Calu3 (cell line): ENCODE data around the gene CHRNG. TPM values are rescaled to one million over a fixed set of nuclear protein-coding genes. Genes with fewer than 3 reads are reported as not detected.

Experiments
- Bru-seq: library from RNA; stranded (reverse); fragments of 400-500 nt; gene quantifications from one replicate; lab custom pipeline; 2021; lab: Mats Ljungman, UMichigan
- BruChase-seq, 2 experiments: library from RNA; stranded (reverse); fragments of 400-500 nt; gene quantifications; one replicate each; lab custom pipeline; 2021; lab: Mats Ljungman, UMichigan
- BruUV-seq: library from RNA; stranded (reverse); fragments of 400-500 nt; replicated peaks from 2 replicates; lab custom pipeline; 2021; lab: Mats Ljungman, UMichigan
- CTCF ChIA-PET: fragments of 300-600 bp; sonication (Branson Sonifier 250); formaldehyde crosslinking; loops from one replicate; lab custom pipeline; 2022; ENCODE audit warnings: antibody characterized with exemption; lab: Charles Lee
- DNase-seq: peaks from one replicate; pipeline ENCODE4 v3.0.0; 2022
- H3K27ac Mint-ChIP-seq: one replicate; pipeline ENCODE4 v1.8.0; 2022; ENCODE audit warnings: mixed read lengths; ENCODE audit not compliant: unreplicated experiment
- H3K27me3 Mint-ChIP-seq: one replicate; pipeline ENCODE4 v1.8.0; 2022; ENCODE audit warnings: mixed read lengths; ENCODE audit not compliant: unreplicated experiment
- H3K36me3 Mint-ChIP-seq: one replicate; pipeline ENCODE4 v1.8.0; 2022; ENCODE audit warnings: mild to moderate bottlenecking, moderate library complexity, mixed read lengths; ENCODE audit not compliant: insufficient read depth, unreplicated experiment
- H3K4me1 Mint-ChIP-seq: one replicate; pipeline ENCODE4 v1.8.0; 2022; ENCODE audit warnings: mild to moderate bottlenecking, low read depth, mixed read lengths; ENCODE audit not compliant: unreplicated experiment
- H3K4me3 Mint-ChIP-seq: one replicate; pipeline ENCODE4 v1.8.0; 2022; ENCODE audit warnings: mild to moderate bottlenecking, low read depth, moderate library complexity, mixed read lengths; ENCODE audit not compliant: unreplicated experiment
- H3K9me3 Mint-ChIP-seq: one replicate; pipeline ENCODE4 v1.8.0; 2022; ENCODE audit warnings: low read depth, mixed read lengths; ENCODE audit not compliant: unreplicated experiment
- intact Hi-C: fragments of 100-400 bp; cut with micrococcal nuclease; formaldehyde crosslinking; loops from one replicate; pipeline ENCODE4 v1.10.0; 2022; ENCODE audit not compliant: unreplicated experiment
- long read RNA-seq: library from polyadenylated mRNA; stranded (forward); transcript quantifications from one replicate; pipeline ENCODE4 v2.0.0, GENCODE V29; 2022
- total RNA-seq: library from RNA; stranded (reverse); gene quantifications from 2 replicates; pipeline ENCODE4 v1.2.3, GENCODE V29; 2022
- TF ChIP-seq, protein P1 (sequence below): fragments of 200-600 bp; IDR thresholded peaks from one replicate; pipeline ENCODE4 v1.8.0; 2022; ENCODE audit warnings: antibody characterized with exemption; ENCODE audit not compliant: unreplicated experiment

The CHRNG gene, protein sequence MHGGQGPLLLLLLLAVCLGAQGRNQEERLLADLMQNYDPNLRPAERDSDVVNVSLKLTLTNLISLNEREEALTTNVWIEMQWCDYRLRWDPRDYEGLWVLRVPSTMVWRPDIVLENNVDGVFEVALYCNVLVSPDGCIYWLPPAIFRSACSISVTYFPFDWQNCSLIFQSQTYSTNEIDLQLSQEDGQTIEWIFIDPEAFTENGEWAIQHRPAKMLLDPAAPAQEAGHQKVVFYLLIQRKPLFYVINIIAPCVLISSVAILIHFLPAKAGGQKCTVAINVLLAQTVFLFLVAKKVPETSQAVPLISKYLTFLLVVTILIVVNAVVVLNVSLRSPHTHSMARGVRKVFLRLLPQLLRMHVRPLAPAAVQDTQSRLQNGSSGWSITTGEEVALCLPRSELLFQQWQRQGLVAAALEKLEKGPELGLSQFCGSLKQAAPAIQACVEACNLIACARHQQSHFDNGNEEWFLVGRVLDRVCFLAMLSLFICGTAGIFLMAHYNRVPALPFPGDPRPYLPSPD
- total RNA-seq (not detected in 2 replicates), Bru-seq, nascent RNA (not detected), BruChase-seq, experiment 1, labeled RNA remaining after a 6-hour chase (not detected), BruChase-seq, experiment 2, labeled RNA remaining after a 2-hour chase (not detected)
- long read RNA-seq, result 0 reads

DNA sequence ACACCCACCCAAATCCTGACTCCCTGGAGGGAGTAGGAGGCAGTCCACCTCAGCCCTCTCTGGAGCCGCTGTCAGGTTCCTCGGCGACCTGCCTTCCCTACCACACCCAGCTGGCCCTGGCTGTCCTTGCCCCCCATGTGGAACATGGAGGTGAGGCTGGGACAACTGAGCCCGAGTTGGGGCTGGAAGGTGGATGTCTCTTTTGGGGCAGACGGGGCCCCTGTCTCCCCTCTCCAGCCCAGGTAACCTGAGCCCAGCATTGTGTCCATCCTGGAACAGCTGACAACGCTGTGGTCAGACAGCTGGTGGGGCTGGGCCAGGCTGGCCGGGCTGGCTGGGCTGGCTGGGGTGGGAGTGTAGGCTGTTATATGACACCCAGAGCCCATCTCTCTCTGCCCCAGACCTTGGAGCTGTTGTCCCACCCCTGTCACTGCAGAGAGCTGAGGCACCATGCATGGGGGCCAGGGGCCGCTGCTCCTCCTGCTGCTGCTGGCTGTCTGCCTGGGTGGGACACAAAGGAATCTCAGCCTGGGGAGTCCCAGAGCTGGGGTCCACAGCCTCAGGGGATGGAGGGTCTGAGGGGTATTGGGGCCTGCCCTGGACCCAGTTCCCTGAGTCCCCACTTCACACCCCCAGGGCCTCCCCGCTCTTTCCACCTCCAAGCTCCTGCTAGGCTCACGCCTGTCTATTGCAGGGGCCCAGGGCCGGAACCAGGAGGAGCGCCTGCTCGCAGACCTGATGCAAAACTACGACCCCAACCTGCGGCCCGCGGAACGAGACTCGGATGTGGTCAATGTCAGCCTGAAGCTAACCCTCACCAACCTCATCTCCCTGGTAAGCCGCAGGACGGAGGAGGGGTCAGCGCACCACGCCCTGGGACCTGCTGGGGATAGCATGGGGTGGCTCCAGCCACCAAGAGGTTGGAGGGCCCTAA lies at the start of gene CHRNG:
TSS of gene CHRNG (plus strand) at position 395 of the 934 bp plus-strand sequence. CDS start at position 451, 56 bp downstream.
- H3K27ac Mint-ChIP-seq, result no peak within 1 kb of the TSS
- no peaks in the 10 kb centered on the region for H3K4me1 Mint-ChIP-seq
- no peak within 1 kb of the TSS for H3K4me3 Mint-ChIP-seq
- H3K36me3 Mint-ChIP-seq, result peaks cover 12% of the 10 kb centered on the region
- TF ChIP-seq, protein P1, sequence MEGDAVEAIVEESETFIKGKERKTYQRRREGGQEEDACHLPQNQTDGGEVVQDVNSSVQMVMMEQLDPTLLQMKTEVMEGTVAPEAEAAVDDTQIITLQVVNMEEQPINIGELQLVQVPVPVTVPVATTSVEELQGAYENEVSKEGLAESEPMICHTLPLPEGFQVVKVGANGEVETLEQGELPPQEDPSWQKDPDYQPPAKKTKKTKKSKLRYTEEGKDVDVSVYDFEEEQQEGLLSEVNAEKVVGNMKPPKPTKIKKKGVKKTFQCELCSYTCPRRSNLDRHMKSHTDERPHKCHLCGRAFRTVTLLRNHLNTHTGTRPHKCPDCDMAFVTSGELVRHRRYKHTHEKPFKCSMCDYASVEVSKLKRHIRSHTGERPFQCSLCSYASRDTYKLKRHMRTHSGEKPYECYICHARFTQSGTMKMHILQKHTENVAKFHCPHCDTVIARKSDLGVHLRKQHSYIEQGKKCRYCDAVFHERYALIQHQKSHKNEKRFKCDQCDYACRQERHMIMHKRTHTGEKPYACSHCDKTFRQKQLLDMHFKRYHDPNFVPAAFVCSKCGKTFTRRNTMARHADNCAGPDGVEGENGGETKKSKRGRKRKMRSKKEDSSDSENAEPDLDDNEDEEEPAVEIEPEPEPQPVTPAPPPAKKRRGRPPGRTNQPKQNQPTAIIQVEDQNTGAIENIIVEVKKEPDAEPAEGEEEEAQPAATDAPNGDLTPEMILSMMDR, result no peak
- peaks cover 46% of the 10 kb centered on the region for H3K27me3 Mint-ChIP-seq
- no TSS peak for BruUV-seq
- CTCF ChIA-PET, result interaction anchor here (0.6 kb wide), 1 partner anchor 318 kb away, joined by 12 read pairs; no protein-coding TSS in a partner anchor
- no peak for DNase-seq
- no peaks in the 10 kb centered on the region for H3K9me3 Mint-ChIP-seq
- intact Hi-C loops, result no loop called here

DNA sequence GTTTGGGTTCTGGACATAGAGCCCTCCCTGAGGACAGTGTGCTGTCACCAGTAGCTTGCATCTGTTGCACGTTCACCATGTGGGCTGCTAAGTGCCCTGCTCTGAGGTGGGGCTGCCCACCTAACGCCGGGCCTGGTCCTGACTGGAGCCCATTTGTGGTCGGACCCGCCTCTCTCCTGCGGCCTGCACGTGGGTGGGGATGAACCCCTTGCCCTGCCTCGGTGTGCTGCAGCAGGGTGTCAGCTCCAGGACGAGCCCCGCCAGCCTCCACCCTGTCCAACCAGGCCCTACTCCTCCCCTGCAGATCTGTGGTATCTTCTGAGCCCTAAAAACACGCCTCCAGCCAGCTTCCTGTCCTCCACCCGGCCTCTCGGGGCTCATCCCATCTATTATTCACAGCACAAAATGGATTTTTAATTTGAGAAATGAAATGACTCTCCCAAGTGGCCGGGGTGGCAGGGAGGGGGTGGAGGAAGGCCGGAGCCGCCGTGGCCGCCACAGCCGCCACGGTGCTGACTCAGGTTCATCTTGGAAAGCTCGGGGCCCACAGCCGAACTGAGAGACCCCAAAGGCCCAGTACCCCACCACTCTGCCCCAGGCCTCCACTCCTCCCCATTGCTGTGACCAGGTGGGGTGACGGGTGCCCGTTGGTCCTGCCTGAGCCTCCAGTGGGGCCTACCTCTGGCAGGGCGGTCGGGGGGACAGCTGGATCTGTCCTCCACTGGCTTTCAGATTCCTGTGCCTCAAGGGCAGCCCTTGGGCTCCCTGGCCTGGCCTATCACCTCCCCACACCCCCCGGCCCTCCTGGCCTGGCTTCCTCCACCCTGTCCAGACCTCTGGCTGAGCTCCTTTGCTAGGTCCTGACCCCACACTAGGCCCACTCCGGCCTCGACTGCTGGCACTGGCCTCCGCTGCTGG lies 49.0 kb upstream of the CHRNG start:
- Mint-ChIP-seq H3K27me3 (peaks cover 72% of the 10 kb centered on the region), H3K9me3 (no peaks in the 10 kb centered on the region), H3K4me3 (no peak overlapping the region), H3K27ac (no peak overlapping the region), H3K4me1 (no peaks in the 10 kb centered on the region), H3K36me3 (no peaks in the 10 kb centered on the region)
- TF ChIP-seq, protein P1, result no peak
- BruUV-seq, result no TSS peak
- no peak for DNase-seq
- intact Hi-C loops, result no loop called here
- CTCF ChIA-PET, result no interaction called here

DNA sequence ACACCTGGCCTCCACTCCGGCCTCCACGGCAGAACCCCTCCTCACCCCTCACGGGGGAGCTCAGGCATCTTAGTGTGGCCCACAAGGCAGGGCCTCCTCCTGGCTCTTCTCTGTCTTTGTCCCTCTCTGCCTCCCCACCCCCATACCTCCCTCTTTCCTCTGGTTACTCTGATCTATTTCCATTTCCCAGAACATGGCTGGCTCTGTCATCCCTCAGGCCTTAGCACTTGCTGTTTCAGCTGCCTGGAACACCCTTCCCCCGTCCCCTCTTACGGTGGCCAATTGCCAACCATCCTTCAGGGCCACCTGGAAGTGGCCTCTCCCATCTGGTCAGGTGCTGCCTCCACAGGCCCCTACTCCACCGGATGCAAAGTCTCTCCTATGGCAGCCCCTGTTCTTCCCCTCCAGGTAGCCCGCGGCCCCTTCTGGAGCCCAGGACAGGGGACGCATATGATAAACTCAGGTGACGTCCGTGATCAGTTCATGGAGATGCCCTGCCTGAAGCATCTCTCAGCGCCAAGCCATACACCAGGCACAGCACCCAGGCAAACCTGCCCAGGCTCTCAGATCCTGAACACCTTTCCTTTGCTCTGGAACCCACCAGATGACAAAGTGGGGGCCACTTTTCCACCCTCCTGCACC lies 48.2 kb upstream of the CHRNG start:
- no peak for DNase-seq
- intact Hi-C loops, result no loop called here
- BruUV-seq, result no TSS peak
- Mint-ChIP-seq H3K9me3 (no peaks in the 10 kb centered on the region), H3K27ac (no peak overlapping the region), H3K4me1 (no peaks in the 10 kb centered on the region), H3K4me3 (no peak overlapping the region), H3K36me3 (no peaks in the 10 kb centered on the region), H3K27me3 (peaks cover 67% of the 10 kb centered on the region)
- CTCF ChIA-PET, result no interaction called here
- TF ChIP-seq, protein P1, result no peak
